HEK293 (cell line): Measurements from ENCODE around the gene IL6R.

Source experiments
- CTCF ChIA-PET: fragments of 350-600 bp; formaldehyde crosslinking; extraction: SDS; loops from one replicate; lab custom pipeline; 2021; ENCODE audit warnings: antibody characterized with exemption; lab: Yijun Ruan, JAX
- POLR2A ChIA-PET: fragments of 300-600 bp; formaldehyde crosslinking; extraction: SDS; loops from one replicate; lab custom pipeline; 2020; ENCODE audit warnings: antibody characterized with exemption, inconsistent platforms; lab: Yijun Ruan, JAX
- H3K27ac ChIP-seq: fragments of 200-500 bp; sonication (Bioruptor generic); 2 replicates; pipeline ENCODE4 v1.5.1; 2014; ENCODE audit warnings: low read depth, low read length, control low read depth, inconsistent platforms; ENCODE audit errors: extremely low read depth
- H3K36me3 ChIP-seq, 2 experiments: fragments of 200-500 bp in 1 of 2; sonication (Bioruptor generic) in 1 of 2; 1 replicate in 1 of 2; 2 replicates in 1 of 2; pipeline ENCODE4 v1.5.1; 2014 to 2017; ENCODE audit warnings: inconsistent platforms in 2 of 2, low read length in 2 of 2; ENCODE audit not compliant: control insufficient read depth in 2 of 2, insufficient read depth in 1 of 2
- H3K4me1 ChIP-seq: fragments of 200-500 bp; sonication (Bioruptor generic); 2 replicates; pipeline ENCODE4 v1.5.1; 2014; ENCODE audit warnings: mild to moderate bottlenecking, low read length, inconsistent platforms; ENCODE audit not compliant: control insufficient read depth, insufficient read depth
- H3K4me3 ChIP-seq: 2 replicates; pipeline ENCODE4 v1.5.1; 2011; ENCODE audit warnings: low read depth, mild to moderate bottlenecking, control low read depth, low read length, moderate library complexity
- H3K9me3 ChIP-seq: fragments of 200-500 bp; sonication (Bioruptor generic); 2 replicates; pipeline ENCODE4 v1.5.1; 2014; ENCODE audit warnings: low read depth, low read length, inconsistent platforms; ENCODE audit not compliant: control insufficient read depth, insufficient read depth
- GLIS1 ChIP-seq: fragments of 450-650 bp; formaldehyde crosslinking; IDR thresholded peaks from 2 replicates; pipeline ENCODE4 v1.5.1; 2016; ENCODE audit warnings: missing biosample characterization, missing genetic modification characterization
- MEIS1 ChIP-seq: sonication (generic); formaldehyde crosslinking; IDR thresholded peaks from 2 replicates; pipeline ENCODE4 v1.8.1; 2022; ENCODE audit warnings: missing genetic modification reagents, mild to moderate bottlenecking, borderline replicate concordance
- REPIN1 ChIP-seq: fragments of 450-650 bp; formaldehyde crosslinking; IDR thresholded peaks from 2 replicates; pipeline ENCODE4 v1.5.1; 2017; ENCODE audit warnings: missing biosample characterization, missing genetic modification characterization, low read depth
- SCRT2 ChIP-seq: fragments of 450-650 bp; formaldehyde crosslinking; IDR thresholded peaks from 2 replicates; pipeline ENCODE4 v1.5.1; 2016; ENCODE audit warnings: missing biosample characterization, missing genetic modification characterization
- SP7 ChIP-seq: fragments of 450-650 bp; formaldehyde crosslinking; IDR thresholded peaks from 2 replicates; pipeline ENCODE4 v1.5.1; 2016; ENCODE audit warnings: missing biosample characterization, missing genetic modification characterization
- ZBTB17 ChIP-seq: fragments of 450-650 bp; formaldehyde crosslinking; IDR thresholded peaks from 2 replicates; pipeline ENCODE4 v1.5.1; 2016; ENCODE audit warnings: missing biosample characterization, missing genetic modification characterization
- ZBTB48 ChIP-seq: fragments of 450-650 bp; formaldehyde crosslinking; IDR thresholded peaks from 2 replicates; pipeline ENCODE4 v1.5.1; 2016; ENCODE audit warnings: missing biosample characterization, missing genetic modification characterization
- ZIC2 ChIP-seq: fragments of 450-650 bp; formaldehyde crosslinking; IDR thresholded peaks from 2 replicates; pipeline ENCODE4 v1.5.1; 2016; ENCODE audit warnings: missing biosample characterization, missing genetic modification characterization
- ZNF121 ChIP-seq: fragments of 450-650 bp; formaldehyde crosslinking; IDR thresholded peaks from 2 replicates; pipeline ENCODE4 v1.5.1; 2016; ENCODE audit warnings: missing biosample characterization, missing genetic modification characterization
- ZNF366 ChIP-seq: fragments of 450-650 bp; formaldehyde crosslinking; conservative IDR thresholded peaks from 2 replicates; pipeline ENCODE4 v1.5.1; 2016; ENCODE audit warnings: missing biosample characterization, missing genetic modification characterization
- ZNF521 ChIP-seq: fragments of 450-650 bp; formaldehyde crosslinking; IDR thresholded peaks from 2 replicates; pipeline ENCODE4 v1.5.1; 2017; ENCODE audit warnings: missing biosample characterization, mild to moderate bottlenecking, missing genetic modification characterization
- ZNF629 ChIP-seq: fragments of 450-650 bp; formaldehyde crosslinking; IDR thresholded peaks from 2 replicates; pipeline ENCODE4 v1.5.1; 2017; ENCODE audit warnings: missing biosample characterization, missing genetic modification characterization
- ZNF660 ChIP-seq: fragments of 450-650 bp; IDR thresholded peaks from 2 replicates; pipeline ENCODE4 v1.5.1; 2018; ENCODE audit warnings: missing biosample characterization, mild to moderate bottlenecking, missing genetic modification characterization
- ZNF670 ChIP-seq: fragments of 450-650 bp; formaldehyde crosslinking; IDR thresholded peaks from 2 replicates; pipeline ENCODE4 v1.5.1; 2016; ENCODE audit warnings: missing biosample characterization, missing genetic modification characterization, low read depth
- ZNF768 ChIP-seq: fragments of 450-650 bp; formaldehyde crosslinking; IDR thresholded peaks from 2 replicates; pipeline ENCODE4 v1.5.1; 2018; ENCODE audit warnings: missing biosample characterization, mild to moderate bottlenecking, missing genetic modification characterization
- ZXDB ChIP-seq: fragments of 450-650 bp; formaldehyde crosslinking; IDR thresholded peaks from 2 replicates; pipeline ENCODE4 v1.5.1; 2016; ENCODE audit warnings: missing biosample characterization, missing genetic modification characterization
- TF ChIP-seq, protein P1 (sequence below): fragments of 450-650 bp; formaldehyde crosslinking; conservative IDR thresholded peaks from 2 replicates; pipeline ENCODE4 v1.5.1; 2016; ENCODE audit warnings: low read depth, missing biosample characterization, missing genetic modification characterization
- TF ChIP-seq, protein P2 (sequence below): fragments of 450-650 bp; formaldehyde crosslinking; IDR thresholded peaks from 2 replicates; pipeline ENCODE4 v1.5.1; 2016; ENCODE audit warnings: missing biosample characterization, missing genetic modification characterization
- TF ChIP-seq, protein P3 (sequence below): fragments of 450-650 bp; formaldehyde crosslinking; IDR thresholded peaks from 2 replicates; pipeline ENCODE4 v1.5.1; 2016; ENCODE audit warnings: missing biosample characterization, missing genetic modification characterization

Gene IL6R

DNA sequence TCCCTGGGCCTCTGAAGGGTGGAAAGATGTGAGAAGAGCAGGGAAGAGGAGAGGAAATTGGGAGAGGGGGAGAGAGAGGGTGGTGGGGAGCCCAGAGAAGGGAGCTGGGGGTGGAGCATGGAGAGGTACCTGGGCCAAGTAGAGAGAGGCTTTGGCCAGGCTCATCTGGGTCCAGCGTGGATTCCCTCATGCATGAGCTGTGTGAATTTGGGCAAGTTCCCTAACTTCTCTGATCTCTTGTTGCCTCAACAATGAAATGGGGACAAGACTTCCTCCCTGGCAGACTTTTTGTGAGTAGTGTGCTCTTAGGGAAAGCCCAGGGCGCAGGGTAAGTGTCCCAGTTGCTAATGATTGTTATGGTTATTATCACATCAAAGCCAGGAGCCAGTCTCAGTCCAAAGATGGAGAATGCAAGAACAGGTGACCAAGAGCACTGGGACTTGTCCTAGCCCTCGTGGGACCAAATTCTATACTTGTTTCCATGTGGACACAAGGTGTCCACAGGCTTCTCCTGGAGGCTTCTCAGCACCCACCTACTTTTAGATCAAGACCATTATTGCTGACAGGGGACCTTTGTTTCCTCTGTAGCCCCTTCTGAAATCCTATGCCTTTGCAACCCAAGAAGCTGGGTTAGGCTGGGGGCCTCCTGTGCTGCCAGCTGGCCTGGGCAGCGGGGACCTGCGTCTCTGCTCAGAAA lies 13.9 kb downstream of the IL6R start:
- Histone ChIP-seq H3K9me3 (no peaks in the 10 kb centered on the region), H3K4me1 (peaks cover 21% of the 10 kb centered on the region), H3K36me3 (no peaks in the 10 kb centered on the region)
- CTCF ChIA-PET = interaction anchor here (0.5 to 1.1 kb wide), 3 partner anchors 10 to 24 kb away, joined by 3 read pairs; no protein-coding TSS in a partner anchor
- no peak for TF ChIP-seq ZNF660
- TF ChIP-seq ZNF521 = no peak
- peak; percentile 52; the same call in 1 of the 2 replicates for TF ChIP-seq ZNF768 (tag by site-specific recombination)
- TF ChIP-seq, all 188 proteins: peak for 1
- peak overlapping the region; percentile 70; the same call in 1 of the 2 replicates for H3K27ac ChIP-seq
- POLR2A ChIA-PET = interaction anchor here (0.5 kb wide), 1 partner anchor 66 kb away, joined by 3 read pairs; no protein-coding TSS in a partner anchor
- no peak overlapping the region for H3K4me3 ChIP-seq

DNA sequence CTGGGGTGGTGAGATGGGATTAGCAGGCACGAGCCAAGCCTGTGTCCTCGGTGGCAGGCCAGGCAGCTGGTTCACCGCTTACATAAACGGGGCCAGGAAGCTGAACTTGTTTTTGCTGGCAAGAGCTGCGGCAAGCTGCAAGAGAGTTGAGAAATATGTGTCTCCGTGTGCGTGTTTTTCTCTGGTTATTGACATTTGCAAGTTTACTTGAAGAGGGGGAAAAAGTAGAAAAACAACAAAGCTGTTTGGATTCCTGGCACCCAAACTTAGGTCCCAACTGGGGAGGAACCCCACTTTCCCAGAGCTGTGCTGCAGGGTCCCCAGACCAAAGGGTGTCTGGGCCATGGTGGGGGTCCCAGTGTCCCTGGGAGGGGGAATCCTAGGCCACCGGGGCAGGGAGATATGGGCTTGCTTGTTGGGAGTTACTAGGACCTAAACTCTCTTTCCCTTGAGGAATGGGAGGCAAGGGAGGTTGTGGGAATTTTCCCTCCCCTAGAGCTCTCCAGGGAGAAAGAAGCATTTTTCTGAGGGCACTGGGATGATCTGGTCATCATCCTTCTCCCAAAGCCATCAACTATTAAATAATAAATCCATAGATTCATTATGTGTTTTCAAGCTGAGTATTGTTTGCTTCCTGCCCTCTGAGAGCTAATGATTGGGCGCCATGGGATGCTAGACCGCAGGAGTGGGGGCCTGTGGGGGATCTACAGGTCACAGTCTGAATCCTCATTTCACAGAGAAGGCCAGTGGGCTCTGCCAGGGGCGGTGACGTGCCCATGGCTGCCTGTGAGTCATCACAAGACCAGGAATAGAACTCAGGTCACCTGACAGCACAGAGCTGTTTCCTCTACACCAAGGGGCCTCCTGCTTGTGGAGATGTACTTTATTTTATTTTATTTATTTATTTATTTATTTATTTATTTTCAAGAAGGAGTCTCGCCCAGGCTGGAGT lies 14.8 kb downstream of the IL6R start:
- POLR2A ChIA-PET = interaction anchor here (0.6 to 1.0 kb wide), 3 partner anchors 16 to 65 kb away, joined by 3 to 10 read pairs (median 3); no protein-coding TSS in a partner anchor
- H3K27ac ChIP-seq = peak overlapping the region; percentile 43; the same call in 1 of the 2 replicates
- H3K36me3 ChIP-seq = no peaks in the 10 kb centered on the region
- H3K4me1 ChIP-seq = peaks cover 21% of the 10 kb centered on the region
- no peaks in the 10 kb centered on the region for H3K9me3 ChIP-seq
- CTCF ChIA-PET = interaction anchor here (0.5 to 1.2 kb wide), 7 partner anchors 11 to 127 kb away, joined by 3 to 5 read pairs (median 3); no protein-coding TSS in a partner anchor
- no peak overlapping the region for H3K4me3 ChIP-seq
- TF ChIP-seq, protein P1, sequence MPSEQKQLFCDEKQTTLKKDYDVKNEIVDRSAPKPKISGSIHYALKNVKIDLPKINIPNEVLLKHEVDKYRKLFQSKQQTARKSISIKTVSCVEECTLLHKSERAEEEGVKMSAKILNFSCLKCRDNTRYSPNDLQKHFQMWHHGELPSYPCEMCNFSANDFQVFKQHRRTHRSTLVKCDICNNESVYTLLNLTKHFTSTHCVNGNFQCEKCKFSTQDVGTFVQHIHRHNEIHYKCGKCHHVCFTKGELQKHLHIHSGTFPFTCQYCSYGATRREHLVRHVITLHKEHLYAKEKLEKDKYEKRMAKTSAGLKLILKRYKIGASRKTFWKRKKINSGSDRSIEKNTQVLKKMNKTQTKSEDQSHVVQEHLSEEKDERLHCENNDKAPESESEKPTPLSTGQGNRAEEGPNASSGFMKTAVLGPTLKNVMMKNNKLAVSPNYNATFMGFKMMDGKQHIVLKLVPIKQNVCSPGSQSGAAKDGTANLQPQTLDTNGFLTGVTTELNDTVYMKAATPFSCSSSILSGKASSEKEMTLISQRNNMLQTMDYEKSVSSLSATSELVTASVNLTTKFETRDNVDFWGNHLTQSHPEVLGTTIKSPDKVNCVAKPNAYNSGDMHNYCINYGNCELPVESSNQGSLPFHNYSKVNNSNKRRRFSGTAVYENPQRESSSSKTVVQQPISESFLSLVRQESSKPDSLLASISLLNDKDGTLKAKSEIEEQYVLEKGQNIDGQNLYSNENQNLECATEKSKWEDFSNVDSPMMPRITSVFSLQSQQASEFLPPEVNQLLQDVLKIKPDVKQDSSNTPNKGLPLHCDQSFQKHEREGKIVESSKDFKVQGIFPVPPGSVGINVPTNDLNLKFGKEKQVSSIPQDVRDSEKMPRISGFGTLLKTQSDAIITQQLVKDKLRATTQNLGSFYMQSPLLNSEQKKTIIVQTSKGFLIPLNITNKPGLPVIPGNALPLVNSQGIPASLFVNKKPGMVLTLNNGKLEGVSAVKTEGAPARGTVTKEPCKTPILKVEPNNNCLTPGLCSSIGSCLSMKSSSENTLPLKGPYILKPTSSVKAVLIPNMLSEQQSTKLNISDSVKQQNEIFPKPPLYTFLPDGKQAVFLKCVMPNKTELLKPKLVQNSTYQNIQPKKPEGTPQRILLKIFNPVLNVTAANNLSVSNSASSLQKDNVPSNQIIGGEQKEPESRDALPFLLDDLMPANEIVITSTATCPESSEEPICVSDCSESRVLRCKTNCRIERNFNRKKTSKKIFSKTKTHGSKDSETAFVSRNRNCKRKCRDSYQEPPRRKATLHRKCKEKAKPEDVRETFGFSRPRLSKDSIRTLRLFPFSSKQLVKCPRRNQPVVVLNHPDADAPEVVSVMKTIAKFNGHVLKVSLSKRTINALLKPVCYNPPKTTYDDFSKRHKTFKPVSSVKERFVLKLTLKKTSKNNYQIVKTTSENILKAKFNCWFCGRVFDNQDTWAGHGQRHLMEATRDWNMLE (tag by site-specific recombination) = 0 out of 2 replicates have a peak, but pooled peaks have one; percentile 30
- TF ChIP-seq SCRT2 = peak; percentile 86
- TF ChIP-seq, protein P2, sequence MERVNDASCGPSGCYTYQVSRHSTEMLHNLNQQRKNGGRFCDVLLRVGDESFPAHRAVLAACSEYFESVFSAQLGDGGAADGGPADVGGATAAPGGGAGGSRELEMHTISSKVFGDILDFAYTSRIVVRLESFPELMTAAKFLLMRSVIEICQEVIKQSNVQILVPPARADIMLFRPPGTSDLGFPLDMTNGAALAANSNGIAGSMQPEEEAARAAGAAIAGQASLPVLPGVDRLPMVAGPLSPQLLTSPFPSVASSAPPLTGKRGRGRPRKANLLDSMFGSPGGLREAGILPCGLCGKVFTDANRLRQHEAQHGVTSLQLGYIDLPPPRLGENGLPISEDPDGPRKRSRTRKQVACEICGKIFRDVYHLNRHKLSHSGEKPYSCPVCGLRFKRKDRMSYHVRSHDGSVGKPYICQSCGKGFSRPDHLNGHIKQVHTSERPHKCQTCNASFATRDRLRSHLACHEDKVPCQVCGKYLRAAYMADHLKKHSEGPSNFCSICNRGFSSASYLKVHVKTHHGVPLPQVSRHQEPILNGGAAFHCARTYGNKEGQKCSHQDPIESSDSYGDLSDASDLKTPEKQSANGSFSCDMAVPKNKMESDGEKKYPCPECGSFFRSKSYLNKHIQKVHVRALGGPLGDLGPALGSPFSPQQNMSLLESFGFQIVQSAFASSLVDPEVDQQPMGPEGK (tag by site-specific recombination) = peak; percentile 68
- no peak for TF ChIP-seq REPIN1 (tag by site-specific recombination)
- no peak for TF ChIP-seq ZBTB17 (tag by site-specific recombination)
- peak; percentile 78 for TF ChIP-seq GLIS1 (tag by site-specific recombination)
- 0 out of 2 replicates have a peak, but pooled peaks have one; percentile 23 for TF ChIP-seq SP7 (tag by site-specific recombination)
- TF ChIP-seq ZXDB (tag by site-specific recombination) = 0 out of 2 replicates have a peak, but pooled peaks have one; percentile 37
- TF ChIP-seq, protein P3, sequence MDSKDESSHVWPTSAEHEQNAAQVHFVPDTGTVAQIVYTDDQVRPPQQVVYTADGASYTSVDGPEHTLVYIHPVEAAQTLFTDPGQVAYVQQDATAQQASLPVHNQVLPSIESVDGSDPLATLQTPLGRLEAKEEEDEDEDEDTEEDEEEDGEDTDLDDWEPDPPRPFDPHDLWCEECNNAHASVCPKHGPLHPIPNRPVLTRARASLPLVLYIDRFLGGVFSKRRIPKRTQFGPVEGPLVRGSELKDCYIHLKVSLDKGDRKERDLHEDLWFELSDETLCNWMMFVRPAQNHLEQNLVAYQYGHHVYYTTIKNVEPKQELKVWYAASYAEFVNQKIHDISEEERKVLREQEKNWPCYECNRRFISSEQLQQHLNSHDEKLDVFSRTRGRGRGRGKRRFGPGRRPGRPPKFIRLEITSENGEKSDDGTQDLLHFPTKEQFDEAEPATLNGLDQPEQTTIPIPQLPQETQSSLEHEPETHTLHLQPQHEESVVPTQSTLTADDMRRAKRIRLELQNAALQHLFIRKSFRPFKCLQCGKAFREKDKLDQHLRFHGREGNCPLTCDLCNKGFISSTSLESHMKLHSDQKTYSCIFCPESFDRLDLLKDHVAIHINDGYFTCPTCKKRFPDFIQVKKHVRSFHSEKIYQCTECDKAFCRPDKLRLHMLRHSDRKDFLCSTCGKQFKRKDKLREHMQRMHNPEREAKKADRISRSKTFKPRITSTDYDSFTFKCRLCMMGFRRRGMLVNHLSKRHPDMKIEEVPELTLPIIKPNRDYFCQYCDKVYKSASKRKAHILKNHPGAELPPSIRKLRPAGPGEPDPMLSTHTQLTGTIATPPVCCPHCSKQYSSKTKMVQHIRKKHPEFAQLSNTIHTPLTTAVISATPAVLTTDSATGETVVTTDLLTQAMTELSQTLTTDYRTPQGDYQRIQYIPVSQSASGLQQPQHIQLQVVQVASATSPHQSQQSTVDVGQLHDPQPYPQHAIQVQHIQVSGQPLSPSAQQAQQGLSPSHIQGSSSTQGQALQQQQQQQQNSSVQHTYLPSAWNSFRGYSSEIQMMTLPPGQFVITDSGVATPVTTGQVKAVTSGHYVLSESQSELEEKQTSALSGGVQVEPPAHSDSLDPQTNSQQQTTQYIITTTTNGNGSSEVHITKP (tag by site-specific recombination) = peak; percentile 70; the same call in 1 of the 2 replicates
- peak; percentile 63 for TF ChIP-seq ZNF629
- no peak for TF ChIP-seq ZNF670
- TF ChIP-seq ZIC2 (tag by site-specific recombination) = peak; percentile 81
- TF ChIP-seq ZBTB48 (tag by site-specific recombination) = peak; percentile 42; the same call in 1 of the 2 replicates
- no peak for TF ChIP-seq ZNF121 (tag by site-specific recombination)
- no peak for TF ChIP-seq MEIS1 (CRISPR knock-in tag)
- TF ChIP-seq ZNF366 (tag by site-specific recombination) = peak; percentile 34; the same call in 1 of the 2 replicates
